H1 (cell line): Measurements from ENCODE around the gene ALDH1A3. TPM values are rescaled to one million over a fixed set of nuclear protein-coding genes. Genes with fewer than 3 reads are reported as not detected.

ENCODE experiments used
- FOSL1 ChIP-seq: IDR thresholded peaks from 2 replicates; pipeline ENCODE4 v1.6.1; 2011; ENCODE audit warnings: mild to moderate bottlenecking, low read depth, low read length, moderate library complexity; ENCODE audit not compliant: insufficient read depth
- polyA plus RNA-seq, 7 experiments: library from polyadenylated mRNA; depleted of rRNA in 3 of 7; stranded (reverse) in 5 of 7; unstranded in 2 of 7; fragments of >200 nt in 5 of 7; fragments of 200-250 nt in 2 of 7; gene quantifications; 1 replicate in 5 of 7; 2 replicates in 1 of 7; 4 replicates in 1 of 7; pipeline versions ENCODE4 v1.2.1 to v1.2.3, GENCODE V29; 2011 to 2013; ENCODE audit warnings: missing spikeins in 2 of 7, mixed read lengths in 2 of 7
- total RNA-seq: library from RNA; stranded (reverse); fragmentation: NEBNext Ultra II Directional; extraction: Animal tissue kit (Norgen Biotek cat#: 25700); gene quantifications from 2 replicates; pipeline ENCODE4 v1.2.1, GENCODE V29; 2021

The ALDH1A3 gene
- total and polyA plus RNA-seq, 2 of the 8 experiments (the other 6 are each of a cell fraction or from before 2014, with no cell fraction given), result 2.2 to 5.5 TPM

DNA sequence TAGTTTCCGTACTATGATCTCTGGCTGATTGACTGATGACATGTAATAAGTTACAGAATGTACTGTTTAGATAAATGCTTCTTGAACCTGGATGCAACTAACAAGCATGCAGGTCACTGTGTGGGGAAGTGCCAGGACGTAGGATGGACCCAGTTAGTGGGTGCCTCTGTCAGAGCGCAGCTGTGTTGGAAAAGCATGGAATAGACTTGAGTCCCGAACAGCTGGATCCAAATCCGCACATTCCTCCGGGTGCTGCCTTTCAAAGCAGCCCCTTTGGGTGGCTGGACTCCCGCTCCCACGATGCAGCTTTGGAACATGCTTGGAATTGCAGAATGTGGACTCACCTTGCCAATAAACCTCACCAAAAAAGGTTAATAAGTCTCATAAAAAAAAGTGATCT, 35.5 kb upstream of the ALDH1A3 start (continued):
- no peak for TF ChIP-seq FOSL1
